Right lung (tissue), 10 donors: ENCODE results near the gene ABI3BP. TPM values are rescaled to one million over a fixed set of nuclear protein-coding genes. Genes with fewer than 3 reads are reported as not detected.
"Not testable (repeated sequence)": the region's sequence is repeated elsewhere in the genome, so short reads cannot be mapped to it uniquely, and the experiment has no call there.

ENCODE experiments used
- DNase-seq, 2 donors: peaks; one replicate each; pipeline ENCODE4 v3.0.0-alpha.2; 2013
- long read RNA-seq, 8 donors: transcript quantifications; one replicate each; lab custom pipeline, GENCODE V29; 2026
- polyA plus RNA-seq, 5 donors: library from polyadenylated mRNA; unstranded; fragments of 120-200 nt; gene quantifications; one replicate each; pipeline versions ENCODE4 v1.2.1 to v1.2.3, GENCODE V29; 2013; ENCODE audit warnings: inconsistent platforms in 1 of 5, low replicate concordance in 1 of 5; ENCODE audit not compliant: insufficient read length in 5 of 5, insufficient read depth in 1 of 5

The ABI3BP gene, protein sequence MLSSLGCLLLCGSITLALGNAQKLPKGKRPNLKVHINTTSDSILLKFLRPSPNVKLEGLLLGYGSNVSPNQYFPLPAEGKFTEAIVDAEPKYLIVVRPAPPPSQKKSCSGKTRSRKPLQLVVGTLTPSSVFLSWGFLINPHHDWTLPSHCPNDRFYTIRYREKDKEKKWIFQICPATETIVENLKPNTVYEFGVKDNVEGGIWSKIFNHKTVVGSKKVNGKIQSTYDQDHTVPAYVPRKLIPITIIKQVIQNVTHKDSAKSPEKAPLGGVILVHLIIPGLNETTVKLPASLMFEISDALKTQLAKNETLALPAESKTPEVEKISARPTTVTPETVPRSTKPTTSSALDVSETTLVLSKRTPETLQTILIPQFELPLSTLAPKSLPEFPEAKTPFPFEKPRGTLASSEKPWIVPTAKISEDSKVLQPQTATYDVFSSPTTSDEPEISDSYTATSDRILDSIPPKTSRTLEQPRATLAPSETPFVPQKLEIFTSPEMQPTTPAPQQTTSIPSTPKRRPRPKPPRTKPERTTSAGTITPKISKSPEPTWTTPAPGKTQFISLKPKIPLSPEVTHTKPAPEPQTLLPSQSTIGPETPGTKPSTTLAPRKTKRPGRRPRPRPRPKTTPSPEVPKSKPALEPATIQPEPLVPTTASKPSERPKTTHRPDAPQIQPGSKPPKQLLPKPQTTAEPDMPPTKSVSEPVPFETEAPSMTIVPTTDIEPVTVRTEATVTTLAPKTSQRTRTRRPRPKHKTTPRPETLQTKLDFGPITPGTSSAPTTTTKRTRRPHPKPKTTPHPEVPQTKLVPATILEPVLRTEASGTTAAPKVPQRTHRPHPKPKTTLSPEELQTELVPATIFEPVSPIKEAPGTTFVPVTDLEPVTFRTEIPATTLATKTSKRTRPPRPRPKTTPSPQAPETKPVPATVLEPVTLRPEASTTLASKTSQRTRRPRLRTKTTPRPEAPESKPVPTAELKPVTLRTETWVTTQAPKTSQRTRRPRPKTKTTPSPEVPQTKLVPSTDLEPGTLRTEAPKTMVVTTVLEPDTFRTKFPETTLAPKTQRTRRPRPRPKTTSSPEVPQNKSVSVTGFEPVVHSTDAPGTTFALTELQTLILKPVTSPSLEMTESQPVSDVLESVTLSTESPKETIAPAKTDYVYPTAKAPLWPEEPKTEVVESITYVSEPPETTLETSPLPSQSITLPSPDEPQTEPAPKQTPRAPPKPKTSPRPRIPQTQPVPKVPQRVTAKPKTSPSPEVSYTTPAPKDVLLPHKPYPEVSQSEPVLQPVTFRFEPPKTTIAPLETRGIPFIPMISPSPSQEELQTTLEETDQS (N-terminal part only)
- polyA plus RNA-seq = 100 to 1,000 TPM in 1 of 5 donors, 10 to 100 TPM in 4; 66.0 to 117 (median 88.4) TPM
- long read RNA-seq, donor 1, partial matches to known transcripts = 0 of 1 reads
- long read RNA-seq, donor 1, other reads (novel, unspliced or antisense) = 0 of 1 reads
- long read RNA-seq, donor 2 = 0 reads
- long read RNA-seq, donor 3, partial matches to known transcripts = 0 of 1 reads
- long read RNA-seq, donor 3, other reads (novel, unspliced or antisense) = 0 of 1 reads
- long read RNA-seq, donor 4 = 0 reads
- long read RNA-seq, donor 5 = 0 reads
- long read RNA-seq, donor 6, partial matches to known transcripts = 0 of 1 reads
- long read RNA-seq, donor 6, other reads (novel, unspliced or antisense) = 0 of 1 reads
- long read RNA-seq, donor 7, partial matches to known transcripts = 0 of 1 reads
- long read RNA-seq, donor 7, other reads (novel, unspliced or antisense) = 0 of 1 reads
- long read RNA-seq, donor 8 = 0 reads

DNA sequence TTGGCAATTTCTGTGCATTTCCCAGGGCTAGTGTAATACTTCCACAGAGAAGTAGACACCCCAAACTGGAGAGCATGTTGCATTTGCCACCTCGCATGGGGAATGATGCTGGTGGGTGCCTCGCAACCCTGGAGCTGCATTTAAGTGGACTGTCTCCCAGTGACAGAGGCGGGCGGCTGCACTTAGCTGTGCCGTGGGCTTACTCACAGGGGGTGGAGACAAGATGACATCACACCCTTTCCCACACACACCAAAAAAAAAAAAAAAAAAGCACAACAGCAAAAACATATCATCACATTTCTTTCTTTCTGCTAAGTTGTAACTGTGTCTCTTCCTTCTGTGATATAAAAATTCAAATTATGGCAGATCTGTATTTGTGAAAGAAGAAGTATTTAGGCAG lies at the start of gene ABI3BP:
ABI3BP (minus strand) TSS at position 113 of the 400 bp plus-strand sequence; CDS start at position 76, 37 bp downstream.
- DNase-seq = peak; percentile 79 to 80

DNA sequence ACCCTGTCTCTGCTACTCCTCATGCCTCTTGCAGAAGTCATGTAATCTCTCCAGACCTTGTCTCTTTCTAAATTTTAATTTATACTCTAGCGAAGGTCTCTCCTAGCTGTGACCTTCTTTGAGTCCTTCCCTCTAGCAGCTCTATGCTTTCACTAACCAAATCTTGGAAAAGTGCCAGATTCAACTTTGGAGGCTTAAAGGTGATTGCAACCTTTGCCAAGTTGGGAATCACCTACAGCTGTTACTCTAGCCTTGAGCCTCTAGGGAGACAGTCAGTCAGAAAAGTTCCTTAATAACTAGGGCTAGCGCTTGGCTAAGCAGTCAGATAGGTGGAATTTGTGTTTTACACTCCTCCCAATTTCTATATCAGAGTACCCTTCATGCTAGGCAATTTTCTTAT lies 46.1 kb upstream of the ABI3BP start:
- DNase-seq = no peak

DNA sequence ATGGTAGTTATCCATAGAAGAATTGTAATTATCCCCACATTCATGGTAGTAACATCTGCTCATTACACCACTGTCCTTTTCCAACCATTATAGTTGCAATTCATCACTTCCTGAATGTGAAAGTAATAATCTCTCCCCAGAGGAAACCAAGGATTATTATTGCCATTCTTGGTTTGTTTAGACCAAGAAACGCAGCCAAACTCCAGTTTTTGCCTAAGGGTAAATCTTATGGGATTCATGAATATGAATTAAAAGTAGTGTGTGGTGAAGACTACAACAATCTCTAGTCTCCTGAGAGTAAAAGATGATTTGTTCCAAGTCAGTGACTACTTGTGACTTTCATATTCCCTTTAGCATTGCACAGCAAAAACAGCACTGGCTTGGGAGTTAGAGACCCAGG lies 45.7 kb upstream of the ABI3BP start:
- DNase-seq = no peak

DNA sequence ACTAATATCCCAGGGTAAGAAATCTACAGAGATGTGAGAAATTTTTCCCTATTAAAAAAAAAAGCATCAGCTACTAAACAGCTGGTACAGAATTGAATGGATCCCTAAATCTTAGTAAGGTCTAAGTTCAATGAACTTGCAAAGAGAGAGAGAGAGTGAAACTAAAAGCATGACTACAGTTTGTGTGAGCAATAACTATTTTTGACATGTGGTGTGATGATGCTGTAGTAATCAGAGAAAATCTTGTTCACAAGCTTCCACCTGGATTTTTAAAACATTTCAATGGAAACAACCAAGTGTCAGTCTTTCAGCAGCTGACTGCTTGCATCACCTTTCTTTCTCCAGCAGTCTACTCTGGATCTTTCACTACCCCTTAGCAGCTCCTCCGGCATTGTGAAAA lies 45.2 kb upstream of the ABI3BP start:
- no peak for DNase-seq

DNA sequence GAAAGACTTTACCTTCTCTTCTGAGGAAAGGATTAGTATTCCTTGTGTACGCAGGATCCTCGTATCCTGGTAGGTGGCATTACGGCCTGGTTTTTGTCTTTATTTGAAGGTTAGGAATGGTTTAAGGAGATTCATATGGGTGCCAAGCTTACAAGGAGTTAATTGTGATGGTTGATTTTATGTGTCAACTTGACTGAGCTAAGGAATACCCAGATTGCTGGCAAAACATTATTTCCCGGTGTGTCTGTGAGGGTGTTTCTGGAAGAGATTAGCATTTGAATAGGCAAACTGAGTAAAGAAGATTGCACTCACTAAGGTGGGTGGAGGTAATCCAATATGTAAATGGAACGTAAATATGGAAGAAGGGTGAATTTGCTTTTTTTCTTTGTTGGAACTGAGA lies 44.4 kb upstream of the ABI3BP start:
- DNase-seq = no peak

DNA sequence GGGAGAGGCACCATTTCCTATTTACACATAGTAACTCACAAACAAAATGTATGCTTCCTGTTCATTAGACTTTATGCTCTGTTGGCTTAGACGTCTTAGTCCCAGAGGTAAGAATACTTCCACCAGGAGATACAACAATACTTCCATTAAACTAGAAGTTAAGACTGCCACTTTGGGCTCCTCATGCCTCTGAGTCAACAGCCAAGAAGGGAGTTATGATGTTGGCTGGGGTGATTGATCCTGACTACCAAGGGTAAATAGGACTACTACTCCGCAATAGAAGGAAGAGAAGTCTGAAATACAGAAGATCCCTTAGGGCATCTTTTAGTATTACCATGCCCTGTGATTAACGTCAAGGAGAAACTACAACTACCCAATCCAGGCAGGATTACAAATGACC lies 43.5 kb upstream of the ABI3BP start:
- no peak for DNase-seq

DNA sequence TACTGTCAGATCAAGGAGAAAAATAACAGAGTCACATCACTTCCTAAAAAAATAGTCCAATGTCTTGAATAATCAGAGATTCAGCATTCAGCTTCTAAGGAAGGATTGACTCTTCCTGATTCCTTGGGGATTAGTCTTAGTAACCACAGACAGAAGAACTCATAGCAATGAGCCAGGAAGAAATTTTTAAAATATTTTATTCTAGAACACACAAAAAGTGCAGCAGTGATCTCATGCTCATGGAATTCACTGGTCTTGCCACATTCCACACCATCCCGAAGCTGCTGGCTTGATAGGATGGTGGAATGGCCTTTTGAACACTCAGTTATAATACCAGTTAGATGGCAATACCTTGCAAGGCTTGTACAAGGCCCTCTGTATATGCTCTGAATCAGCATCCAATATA lies 43.0 kb upstream of the ABI3BP start:
- peak; percentile 15 to 16 for DNase-seq

DNA sequence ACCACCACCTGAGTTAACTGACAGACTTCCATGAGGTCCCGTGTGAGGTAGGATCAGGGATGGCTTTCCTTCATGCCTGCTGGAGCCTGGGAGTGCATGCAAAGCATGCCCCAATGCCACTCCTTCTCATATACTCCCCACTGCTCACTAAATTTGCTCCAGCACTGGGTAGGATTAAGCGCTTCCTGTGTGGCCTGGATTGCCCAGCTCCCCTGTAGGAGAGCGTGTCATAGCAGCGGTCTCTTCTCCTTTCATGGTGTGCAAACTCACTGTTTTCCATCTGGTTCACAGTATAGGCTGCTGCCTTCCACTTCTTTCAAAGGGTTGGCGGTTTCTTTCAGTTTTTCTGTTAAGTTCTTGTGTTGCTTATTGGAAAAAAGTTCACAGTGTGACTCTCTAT lies 34.1 kb upstream of the ABI3BP start:
- no peak for DNase-seq

DNA sequence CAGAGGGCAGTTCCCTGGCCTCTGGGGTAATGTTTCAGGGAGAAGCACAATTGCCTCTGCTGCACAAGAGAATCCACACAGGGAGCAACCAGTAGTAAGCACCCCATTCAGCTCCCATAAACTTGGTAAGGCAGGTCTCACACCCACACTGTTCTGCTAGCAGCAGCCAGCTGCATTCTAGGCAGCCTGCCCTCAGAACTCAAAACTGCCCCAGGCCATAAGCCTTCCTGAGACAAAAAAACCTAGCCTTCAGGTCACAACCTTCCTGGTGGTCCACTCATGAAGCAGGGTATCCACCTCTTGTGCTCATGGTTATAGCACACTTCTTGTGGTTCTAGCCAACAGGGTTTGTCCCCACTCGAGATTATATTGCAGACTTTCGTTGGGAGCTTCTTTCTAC lies 33.7 kb upstream of the ABI3BP start:
- no peak for DNase-seq

DNA sequence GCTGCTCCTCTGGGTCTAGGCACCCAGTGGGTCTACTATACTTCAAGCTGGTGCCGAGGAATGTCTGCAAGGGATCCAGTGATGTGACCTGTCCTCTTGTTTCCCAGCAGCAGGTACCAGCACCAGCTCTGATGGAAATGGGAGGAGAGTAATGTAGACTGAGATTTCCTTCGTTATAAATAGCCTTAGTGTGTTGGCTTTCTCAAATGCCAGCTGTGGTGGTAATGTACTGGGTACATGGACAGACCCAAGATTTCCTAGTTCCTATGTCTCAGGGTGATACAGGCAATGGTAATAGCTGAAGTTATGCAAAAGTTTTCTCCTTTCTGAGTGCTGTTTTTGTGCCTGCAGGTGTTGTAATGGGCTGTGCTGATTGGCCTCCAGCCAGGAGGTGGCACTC lies 33.0 kb upstream of the ABI3BP start:
- no peak for DNase-seq

DNA sequence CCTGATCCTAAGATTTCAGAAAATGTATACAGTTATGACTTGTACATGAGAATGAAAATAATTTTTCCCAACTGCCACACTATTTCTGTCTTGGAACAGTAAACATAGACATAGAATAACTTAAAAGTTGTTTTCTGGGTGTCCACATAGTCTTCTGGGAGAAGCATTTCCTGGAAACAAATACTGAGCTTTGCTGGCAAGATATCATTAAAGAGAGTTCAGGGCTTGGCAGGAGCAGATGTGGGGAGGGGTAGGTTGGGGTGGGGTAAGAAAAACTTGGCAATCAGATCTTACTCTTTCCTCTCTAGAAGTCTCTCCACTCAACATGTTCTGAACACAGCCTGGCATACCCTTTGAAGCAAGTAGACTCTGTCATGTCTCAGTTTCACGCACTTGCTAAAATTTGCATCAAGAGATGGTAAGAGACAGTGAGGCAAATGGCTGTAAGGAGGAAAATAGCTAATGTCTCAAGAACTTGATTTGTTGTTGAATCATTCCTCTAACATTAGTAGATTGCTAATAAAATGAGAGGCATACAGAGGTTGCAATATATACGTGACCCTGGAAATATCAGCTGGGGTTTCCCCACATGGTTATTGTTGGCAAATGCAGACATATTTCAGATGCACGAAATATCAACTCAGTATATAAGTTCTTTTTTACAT lies 27.3 kb upstream of the ABI3BP start:
- no peak for DNase-seq

DNA sequence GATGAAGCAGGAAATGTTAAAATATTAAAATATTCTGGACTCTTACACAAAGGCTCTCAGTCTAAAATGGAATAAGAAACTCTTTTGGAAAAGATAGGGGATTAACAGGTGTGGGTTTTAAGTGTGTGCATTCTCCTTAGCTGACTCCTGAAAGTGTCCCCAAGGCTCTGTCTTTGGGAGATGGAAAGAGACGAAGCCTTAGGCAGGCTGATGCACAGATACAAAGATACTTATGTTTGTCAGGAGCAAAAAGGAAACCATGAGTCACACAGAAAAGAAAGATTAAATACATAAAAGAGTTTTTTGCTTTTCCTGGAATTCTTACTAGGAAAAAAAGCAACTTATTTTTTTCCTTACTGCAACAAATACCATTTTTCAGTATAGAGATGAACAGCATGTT lies 23.8 kb upstream of the ABI3BP start:
- DNase-seq = no peak

DNA sequence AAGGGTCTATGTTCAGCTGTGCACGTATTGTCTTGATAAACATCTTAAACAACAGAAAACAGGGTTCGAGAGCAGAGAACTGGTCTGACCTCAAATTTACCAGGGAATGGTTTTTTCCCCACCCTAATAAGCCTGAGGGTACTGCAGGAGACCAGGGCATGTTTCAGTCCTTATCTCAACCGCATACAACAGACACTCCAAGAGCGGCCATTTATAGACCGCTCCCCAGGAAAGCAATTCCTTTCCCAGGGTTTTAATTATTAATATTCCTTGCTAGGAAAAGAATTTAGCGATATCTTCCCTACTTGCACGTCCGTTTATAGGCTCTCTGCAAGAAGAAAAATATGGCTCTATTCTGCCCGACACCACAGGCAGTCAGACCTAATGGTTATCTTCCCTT lies 19.1 kb upstream of the ABI3BP start:
- not testable (repeated sequence) for DNase-seq

DNA sequence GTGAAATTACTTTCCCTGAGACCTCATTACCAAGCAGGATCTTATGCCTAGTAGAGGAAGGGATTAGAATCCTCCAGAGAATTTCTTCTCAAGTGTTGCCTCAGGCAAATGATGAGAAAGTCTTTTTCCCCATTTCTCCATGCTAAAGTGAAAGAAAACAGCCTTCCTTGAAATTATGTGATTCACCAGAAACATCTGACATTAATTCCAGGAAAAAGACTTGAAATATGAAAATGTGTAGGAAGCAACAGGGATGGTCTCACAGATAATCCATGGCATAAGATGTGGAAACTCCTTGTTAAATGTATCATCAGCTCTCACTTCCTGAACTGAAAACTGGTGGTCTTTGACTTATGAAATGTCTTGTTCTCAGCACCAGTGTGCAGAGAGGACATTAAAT lies 17.9 kb upstream of the ABI3BP start:
- no peak for DNase-seq

DNA sequence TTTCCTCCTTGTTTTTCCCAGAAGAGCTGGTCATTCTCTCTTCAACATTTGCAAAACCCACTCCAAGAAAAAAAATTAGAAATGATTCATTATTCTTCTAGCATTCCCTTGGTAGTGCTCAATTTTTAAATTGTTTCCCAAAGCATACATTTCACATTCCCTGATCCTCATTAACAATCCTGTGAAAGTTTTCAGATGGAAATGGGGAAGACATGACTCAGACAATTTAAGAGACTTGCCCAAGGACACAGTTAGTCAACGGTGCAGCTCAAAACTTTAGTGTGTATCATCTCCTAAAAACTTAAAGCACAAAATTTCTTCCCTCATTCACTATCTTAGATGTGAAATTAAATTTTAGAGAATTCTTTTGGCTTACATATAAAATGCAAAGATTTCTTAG lies 17.1 kb upstream of the ABI3BP start:
- DNase-seq = no peak

DNA sequence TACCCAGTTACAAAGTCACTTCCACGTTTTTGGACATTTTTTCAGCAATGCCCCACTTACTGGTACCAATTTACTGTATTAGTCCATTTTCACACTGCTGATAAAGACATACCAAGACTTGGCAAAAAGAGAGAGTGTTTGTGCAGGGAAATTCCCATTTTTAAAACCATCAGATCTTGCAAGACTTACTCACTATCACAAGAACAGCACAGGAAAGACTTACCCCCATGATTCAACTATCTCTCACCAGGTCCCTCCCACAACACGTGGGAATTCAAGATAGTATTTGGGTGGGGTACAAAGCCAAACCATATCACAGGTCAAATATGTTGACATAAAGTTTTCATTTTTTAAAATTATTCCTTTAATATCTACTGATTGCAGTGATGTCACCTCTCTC lies 16.2 kb upstream of the ABI3BP start:
- DNase-seq = no peak

DNA sequence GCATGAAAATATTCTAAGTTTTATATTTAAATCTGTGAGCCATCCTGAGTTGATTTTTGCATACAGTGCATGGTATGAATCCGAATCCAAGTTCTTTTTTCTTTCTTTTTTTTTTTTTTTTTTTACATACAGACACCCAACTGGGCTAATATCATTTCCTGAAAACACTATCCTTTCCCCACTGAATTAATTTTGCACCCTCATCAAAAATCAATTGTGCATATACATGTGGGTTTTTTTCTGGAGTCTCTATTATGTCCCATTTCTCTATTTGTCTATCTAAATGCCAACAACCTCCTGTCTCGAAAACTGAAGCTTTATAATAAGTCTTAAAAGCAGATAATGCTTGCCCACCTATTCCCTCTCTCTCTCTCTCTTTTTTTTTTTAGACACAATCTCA lies 5.9 kb upstream of the ABI3BP start:
- no peak for DNase-seq

DNA sequence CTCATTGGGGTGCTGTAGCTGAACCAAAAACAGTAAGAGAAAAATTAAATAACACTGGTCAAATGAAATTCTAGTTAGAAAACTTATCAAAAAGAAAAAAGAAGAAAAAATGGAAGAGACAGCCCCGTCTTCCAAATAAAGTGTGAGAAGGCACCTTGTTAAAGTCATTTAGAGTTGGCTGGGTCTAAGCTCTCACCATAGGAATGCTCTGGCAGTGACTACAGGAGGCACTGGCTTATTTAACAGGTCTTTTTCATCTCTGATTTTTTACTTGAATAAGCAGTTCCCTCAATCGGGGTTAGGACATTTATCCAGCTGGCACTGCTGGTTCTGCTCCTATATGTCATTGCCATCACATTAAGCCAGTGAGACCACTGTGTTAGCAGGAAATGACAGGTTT lies 1.6 kb upstream of the ABI3BP start:
- no peak for DNase-seq

DNA sequence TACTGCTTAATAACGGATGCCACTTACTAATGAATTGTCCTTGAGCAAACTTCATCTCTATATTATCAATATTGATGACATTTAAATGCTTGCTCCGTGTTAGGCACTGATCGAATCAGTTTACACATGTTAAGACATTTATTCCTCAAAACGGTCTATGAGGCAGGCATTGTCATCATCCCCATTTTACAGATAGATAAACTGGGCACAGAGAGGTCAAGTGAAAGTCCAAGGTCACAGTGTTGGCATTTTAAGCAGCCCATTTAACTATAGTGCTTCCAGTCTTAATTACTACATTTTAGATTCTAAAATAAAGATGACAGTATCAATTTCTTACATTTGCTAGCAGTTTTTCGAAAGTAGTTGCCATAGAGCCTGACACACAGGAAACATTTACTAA lies 966 bp upstream of the ABI3BP start:
- DNase-seq = no peak
